ENCODE results near the gene SNHG17. TPM values are rescaled to one million over a fixed set of nuclear protein-coding genes. Genes with fewer than 3 reads are reported as not detected.

SNHG17 gene
- total RNA-seq, 1 donor from 2014 or later = 75.2 TPM

DNA sequence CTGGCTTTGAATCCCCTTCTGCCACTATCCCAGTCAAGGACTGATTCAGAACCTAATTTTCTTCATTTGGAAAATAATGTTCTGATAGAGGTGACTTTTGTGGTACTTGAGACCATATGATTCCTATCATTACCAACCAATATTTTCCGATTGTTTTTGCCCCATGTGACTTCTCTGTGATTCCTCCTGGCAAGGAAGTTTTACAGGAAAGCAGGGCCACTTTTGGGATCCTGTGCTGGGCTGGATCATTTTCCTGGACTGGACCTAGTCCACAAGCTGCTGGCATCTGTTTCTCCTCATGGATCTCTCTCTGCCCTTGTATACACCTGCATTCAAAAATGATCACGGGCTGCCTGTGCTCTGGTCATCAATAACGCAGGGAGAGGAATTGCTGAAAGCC, 13.9 kb upstream of the SNHG17 start:
- POLR2A ChIA-PET = interaction anchor here (1.6 to 5.5 kb wide), 3 partner anchors 15 to 24 kb away, joined by 3 to 239 read pairs (median 45); partner anchors contain the start of genes RALGAPB and SNHG17

DNA sequence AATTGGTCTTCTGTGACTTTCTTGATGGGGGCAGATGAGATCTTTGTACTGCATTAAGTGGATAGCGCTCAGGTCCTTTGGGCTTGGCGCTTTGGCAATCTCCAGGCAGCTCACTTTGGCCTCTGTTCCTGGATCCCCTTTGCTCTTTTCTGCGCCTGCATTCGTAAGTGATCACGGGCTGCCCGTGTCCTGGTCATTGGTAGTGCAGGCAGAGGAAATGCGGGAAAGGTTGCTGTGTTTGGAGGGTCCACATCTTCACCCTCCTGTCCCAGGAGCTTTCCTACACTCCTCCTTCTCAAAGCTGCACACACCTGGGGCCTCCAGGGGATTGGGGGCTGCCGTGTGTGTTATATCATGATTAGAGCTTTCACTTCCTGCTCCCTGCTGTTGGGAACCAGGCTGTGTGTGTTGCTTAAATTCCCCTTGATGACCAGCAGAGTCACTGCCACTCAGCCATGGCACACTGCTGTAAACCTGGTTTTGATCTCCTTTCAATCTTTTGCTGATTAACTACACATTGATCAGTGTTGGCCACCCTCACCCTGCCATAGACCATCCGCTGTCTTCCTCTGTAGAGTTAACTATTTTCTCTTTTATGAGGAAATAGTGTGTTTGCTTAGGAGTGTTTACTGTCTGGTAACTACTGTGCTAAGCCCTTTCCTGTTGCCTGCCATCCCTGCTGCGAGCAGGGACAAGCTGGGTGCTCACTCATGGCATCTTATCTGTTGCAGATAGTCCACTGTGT, 13.0 kb upstream of the SNHG17 start:
- ChIA-PET CTCF (interaction anchor here (3.3 kb wide), 2 partner anchors 14 to 25 kb away, joined by 33 to 102 read pairs; partner anchors contain the start of genes RALGAPB and SNHG17), POLR2A (interaction anchor here (0.7 to 5.5 kb wide), 4 partner anchors 11 to 97 kb away, joined by 3 to 239 read pairs (median 32); partner anchors contain the start of genes RALGAPB and SNHG17)
- H3K27ac Mint-ChIP-seq = peak overlapping the region; percentile 78
- DNase-seq (peak; percentile 36), ATAC-seq (ENCODE audit: low read depth) (peak; percentile 74)
- H3K4me1 Mint-ChIP-seq = peaks cover 29% of the 10 kb centered on the region
- no peaks in the 10 kb centered on the region for H3K27me3 Mint-ChIP-seq
- TF ChIP-seq, protein P1, sequence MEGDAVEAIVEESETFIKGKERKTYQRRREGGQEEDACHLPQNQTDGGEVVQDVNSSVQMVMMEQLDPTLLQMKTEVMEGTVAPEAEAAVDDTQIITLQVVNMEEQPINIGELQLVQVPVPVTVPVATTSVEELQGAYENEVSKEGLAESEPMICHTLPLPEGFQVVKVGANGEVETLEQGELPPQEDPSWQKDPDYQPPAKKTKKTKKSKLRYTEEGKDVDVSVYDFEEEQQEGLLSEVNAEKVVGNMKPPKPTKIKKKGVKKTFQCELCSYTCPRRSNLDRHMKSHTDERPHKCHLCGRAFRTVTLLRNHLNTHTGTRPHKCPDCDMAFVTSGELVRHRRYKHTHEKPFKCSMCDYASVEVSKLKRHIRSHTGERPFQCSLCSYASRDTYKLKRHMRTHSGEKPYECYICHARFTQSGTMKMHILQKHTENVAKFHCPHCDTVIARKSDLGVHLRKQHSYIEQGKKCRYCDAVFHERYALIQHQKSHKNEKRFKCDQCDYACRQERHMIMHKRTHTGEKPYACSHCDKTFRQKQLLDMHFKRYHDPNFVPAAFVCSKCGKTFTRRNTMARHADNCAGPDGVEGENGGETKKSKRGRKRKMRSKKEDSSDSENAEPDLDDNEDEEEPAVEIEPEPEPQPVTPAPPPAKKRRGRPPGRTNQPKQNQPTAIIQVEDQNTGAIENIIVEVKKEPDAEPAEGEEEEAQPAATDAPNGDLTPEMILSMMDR (IDR thresholded peaks at IDR 0.05) = no peak
- peak overlapping the region; percentile 87 for H3K4me3 Mint-ChIP-seq
- intact Hi-C loops (cut with micrococcal nuclease) = loop anchor here (5.0 to 10.0 kb wide), 2 partner anchors 299 to 517 kb away; partner anchors contain the start of genes ACTR5 and DHX35
- H3K9me3 Mint-ChIP-seq = no peaks in the 10 kb centered on the region
- H3K36me3 Mint-ChIP-seq (ENCODE audit: low read depth) = peaks cover 33% of the 10 kb centered on the region

More for the DNA sequence above, 13.9 kb upstream of the SNHG17 start:
- Mint-ChIP-seq H3K27me3 (no peaks in the 10 kb centered on the region), H3K9me3 (no peaks in the 10 kb centered on the region), H3K36me3 (ENCODE audit: low read depth) (peaks cover 33% of the 10 kb centered on the region), H3K27ac (peak overlapping the region; percentile 78), H3K4me1 (peaks cover 34% of the 10 kb centered on the region), H3K4me3 (no peak overlapping the region)
- ATAC-seq (ENCODE audit: low read depth) = no peak
- CTCF ChIA-PET = no interaction called here
- intact Hi-C loops (cut with micrococcal nuclease) = loop anchor here (5.0 to 10.0 kb wide), 2 partner anchors 298 to 516 kb away; partner anchors contain the start of genes ACTR5 and DHX35
- TF ChIP-seq, protein P1 (IDR thresholded peaks at IDR 0.05) = no peak
- DNase-seq = no peak

DNA sequence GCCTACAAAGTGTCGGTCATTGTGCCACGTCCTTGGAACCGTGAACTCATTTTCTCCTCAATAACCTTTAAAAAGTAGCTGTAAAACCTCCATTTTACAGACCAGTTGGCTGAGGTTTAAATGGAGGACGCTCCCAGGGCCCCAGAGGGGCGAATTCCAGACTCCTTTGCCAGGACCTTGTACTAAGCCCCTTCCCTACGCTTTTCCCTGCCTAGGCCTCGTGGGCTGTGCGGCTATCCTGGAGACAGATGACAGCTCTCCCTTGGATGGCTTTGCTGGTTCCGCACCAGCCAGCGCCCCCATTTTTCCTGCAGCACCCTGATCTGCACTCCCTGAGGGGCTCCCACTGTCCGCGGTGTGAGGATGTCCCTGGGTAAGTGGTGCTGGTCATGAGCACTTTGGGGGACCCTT, 12.1 kb upstream of the SNHG17 start:
- ATAC-seq (ENCODE audit: low read depth) = no peak
- no peaks in the 10 kb centered on the region for H3K9me3 Mint-ChIP-seq
- ChIA-PET CTCF (interaction anchor here (0.5 to 3.3 kb wide), 6 partner anchors 9 to 1560 kb away, joined by 3 to 102 read pairs (median 18); partner anchors contain the start of genes RALGAPB and SNHG17), POLR2A (interaction anchor here (0.7 to 5.5 kb wide), 5 partner anchors 10 to 414 kb away, joined by 3 to 239 read pairs (median 19); partner anchors contain the start of genes RALGAPB, RPRD1B, SNHG17 and TTI1)
- TF ChIP-seq, protein P1 (IDR thresholded peaks at IDR 0.05) = no peak
- peak overlapping the region; percentile 87 for H3K4me3 Mint-ChIP-seq
- intact Hi-C loops (cut with micrococcal nuclease) = loop anchor here (5.0 to 10.0 kb wide), 2 partner anchors 300 to 518 kb away; partner anchors contain the start of genes ACTR5 and DHX35
- no peak for DNase-seq
- peaks cover 31% of the 10 kb centered on the region for H3K36me3 Mint-ChIP-seq (ENCODE audit: low read depth)
- peaks cover 29% of the 10 kb centered on the region for H3K4me1 Mint-ChIP-seq
- H3K27me3 Mint-ChIP-seq = peaks cover 2% of the 10 kb centered on the region
- peak overlapping the region; percentile 74 for H3K27ac Mint-ChIP-seq

DNA sequence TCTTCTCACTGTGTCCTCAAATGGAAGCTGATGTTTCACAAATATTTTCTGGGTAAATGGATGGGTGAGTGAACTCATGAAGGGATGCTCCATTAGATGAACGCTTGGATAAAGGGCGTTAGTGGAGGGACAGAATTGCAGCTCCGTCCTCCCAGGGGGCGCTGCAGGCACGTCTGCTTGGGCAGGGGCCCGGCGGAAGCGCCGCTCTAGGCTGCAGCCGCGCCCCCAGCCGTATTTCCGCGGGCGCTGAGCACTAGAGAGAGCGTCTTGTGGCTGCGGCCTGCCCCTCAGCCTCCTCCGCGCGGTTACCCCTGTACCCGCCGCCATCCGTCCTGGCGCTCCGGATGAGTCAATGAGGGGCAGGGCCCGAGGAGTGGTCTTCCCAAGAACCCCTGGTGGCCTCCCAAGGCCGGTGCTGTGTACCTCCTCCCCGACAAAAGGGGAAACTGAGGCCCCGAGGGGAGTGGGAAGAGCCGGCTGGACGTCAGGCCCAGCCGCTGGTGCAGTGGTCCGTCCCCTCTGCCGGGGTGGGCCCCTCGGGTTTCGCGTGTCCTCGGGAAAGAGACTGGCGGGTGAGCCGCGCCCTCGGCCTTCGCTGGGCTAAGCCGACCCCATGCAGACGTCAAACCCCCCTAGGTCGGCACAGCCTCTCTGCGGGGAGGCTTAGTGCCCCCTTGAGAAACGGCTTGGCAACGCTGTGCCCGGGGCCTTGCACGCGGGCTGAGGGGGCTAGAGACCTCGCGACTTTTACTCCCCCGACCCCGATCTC, 11.5 kb upstream of the SNHG17 start:
- ChIA-PET CTCF (interaction anchor here (0.6 to 3.3 kb wide), 9 partner anchors 9 to 38 kb away, joined by 3 to 102 read pairs (median 5); partner anchors contain the start of genes RALGAPB and SNHG17), POLR2A (interaction anchor here (0.6 to 5.5 kb wide), 6 partner anchors 9 to 1073 kb away, joined by 3 to 239 read pairs (median 12); partner anchors contain the start of genes RALGAPB, RPRD1B, SNHG17 and TTI1)
- peak; percentile 88 for ATAC-seq (ENCODE audit: low read depth)

More for the DNA sequence above, 11.5 kb upstream of the SNHG17 start:
- Mint-ChIP-seq H3K27ac (peak overlapping the region; percentile 74), H3K9me3 (no peaks in the 10 kb centered on the region), H3K4me1 (peaks cover 29% of the 10 kb centered on the region), H3K36me3 (ENCODE audit: low read depth) (peaks cover 31% of the 10 kb centered on the region), H3K27me3 (peaks cover 7% of the 10 kb centered on the region), H3K4me3 (peak overlapping the region; percentile 87)
- peak; percentile 93 for DNase-seq
- TF ChIP-seq, protein P1 (IDR thresholded peaks at IDR 0.05) = peak; percentile 66
- intact Hi-C loops (cut with micrococcal nuclease) = loop anchor here (1.0 to 10.0 kb wide), 4 partner anchors 11 to 518 kb away; partner anchors contain the start of genes ACTR5, DHX35, RALGAPB and SNHG17
